GM23338 (cell line): ENCODE data around the gene PLBD2. TPM values are rescaled to one million over a fixed set of nuclear protein-coding genes. Genes with fewer than 3 reads are reported as not detected.

ENCODE experiments used
- ATAC-seq: fragments of 200-7000 bp; cut with Tn5 transposase; 3 replicates; pipeline ENCODE4 v1.9.1; 2020
- DNase-seq: peaks from one replicate; pipeline ENCODE4 v3.0.0-alpha.2; 2015; ENCODE audit warnings: low spot score
- H2AFZ ChIP-seq: fragments of 200-600 bp; sonication (generic); 2 replicates; pipeline ENCODE4 v1.8.0; 2016; ENCODE audit warnings: antibody characterized with exemption, mild to moderate bottlenecking, moderate library complexity
- H3F3A ChIP-seq: fragments of 200-600 bp; sonication (generic); replicated peaks from 2 replicates; pipeline ENCODE4 v1.8.0; 2017; ENCODE audit warnings: antibody characterized with exemption, mixed run types, low read depth
- H3K27ac ChIP-seq: fragments of 200-600 bp; sonication (generic); 2 replicates; pipeline ENCODE4 v1.6.1; 2016; ENCODE audit warnings: low read depth
- H3K27me3 ChIP-seq: fragments of 200-600 bp; sonication (generic); 2 replicates; pipeline ENCODE4 v1.8.0; 2016; ENCODE audit warnings: mild to moderate bottlenecking, mixed run types, moderate library complexity; ENCODE audit not compliant: insufficient read depth
- H3K36me3 ChIP-seq: fragments of 200-600 bp; sonication (generic); 2 replicates; pipeline ENCODE4 v1.8.0; 2016; ENCODE audit warnings: mild to moderate bottlenecking; ENCODE audit not compliant: insufficient read depth
- H3K4me1 ChIP-seq: fragments of 200-600 bp; sonication (generic); 2 replicates; pipeline ENCODE4 v1.8.0; 2016; ENCODE audit warnings: mild to moderate bottlenecking, moderate library complexity; ENCODE audit not compliant: insufficient read depth
- H3K4me2 ChIP-seq: fragments of 200-600 bp; sonication (generic); 2 replicates; pipeline ENCODE4 v1.7.1; 2017; ENCODE audit warnings: mixed run types
- H3K4me3 ChIP-seq: fragments of 200-600 bp; sonication (generic); 2 replicates; pipeline ENCODE4 v1.6.1; 2016; ENCODE audit warnings: mixed run types
- H3K79me2 ChIP-seq: fragments of 200-600 bp; sonication (generic); replicated peaks from 2 replicates; pipeline ENCODE4 v1.8.0; 2017; ENCODE audit warnings: mild to moderate bottlenecking; ENCODE audit not compliant: insufficient read depth
- H3K9me2 ChIP-seq: fragments of 200-600 bp; sonication (generic); 2 replicates; pipeline ENCODE4 v1.8.0; 2017; ENCODE audit not compliant: insufficient read depth
- H4K20me1 ChIP-seq: fragments of 200-600 bp; sonication (generic); replicated peaks from 2 replicates; pipeline ENCODE4 v1.8.0; 2017; ENCODE audit warnings: mild to moderate bottlenecking; ENCODE audit not compliant: insufficient read depth
- H3K27ac Mint-ChIP-seq: 2 replicates; pipeline ENCODE4 v1.8.0; 2020; ENCODE audit warnings: inconsistent platforms, mild to moderate bottlenecking, moderate library complexity, mixed read lengths
- H3K27me3 Mint-ChIP-seq: 3 replicates; pipeline ENCODE4 v1.8.0; 2022; ENCODE audit warnings: low read depth, mild to moderate bottlenecking, moderate library complexity, mixed read lengths, inconsistent platforms; ENCODE audit not compliant: insufficient read depth, poor library complexity
- H3K36me3 Mint-ChIP-seq: 3 replicates; pipeline ENCODE4 v1.8.0; 2021; ENCODE audit warnings: low read depth, mild to moderate bottlenecking, inconsistent platforms, moderate library complexity, mixed read lengths
- H3K4me1 Mint-ChIP-seq: 3 replicates; pipeline ENCODE4 v1.8.0; 2020; ENCODE audit warnings: mild to moderate bottlenecking, inconsistent platforms, mixed read lengths
- H3K4me3 Mint-ChIP-seq: 3 replicates; pipeline ENCODE4 v1.8.0; 2021; ENCODE audit warnings: moderate library complexity, mild to moderate bottlenecking, inconsistent platforms, mixed read lengths
- H3K9me3 Mint-ChIP-seq: 3 replicates; pipeline ENCODE4 v1.8.0; 2020; ENCODE audit warnings: moderate library complexity, mild to moderate bottlenecking, inconsistent platforms, mixed read lengths
- CTCF ChIP-seq, 2 experiments: fragments of 200-600 bp in 1 of 2; sonication (generic) in 1 of 2; conservative IDR thresholded peaks; 2 replicates each; pipeline versions ENCODE4 v1.5.1 to v1.6.1; 2016 to 2017; ENCODE audit warnings: antibody characterized with exemption in 2 of 2, low read depth in 2 of 2, mild to moderate bottlenecking in 2 of 2, moderate library complexity in 1 of 2
- EZH2 ChIP-seq: fragments of 200-600 bp; sonication (generic); IDR thresholded peaks from one replicate; pipeline ENCODE4 v1.8.0; 2017; ENCODE audit warnings: antibody characterized with exemption, mild to moderate bottlenecking, low read depth; ENCODE audit not compliant: unreplicated experiment
- EZH2phosphoT487 ChIP-seq: fragments of 200-600 bp; sonication (generic); IDR thresholded peaks from one replicate; pipeline ENCODE4 v1.8.1; 2018; ENCODE audit warnings: antibody characterized with exemption; ENCODE audit not compliant: unreplicated experiment
- POLR2AphosphoS5 ChIP-seq: IDR thresholded peaks from 2 replicates; pipeline ENCODE4 v1.6.1; 2016; ENCODE audit warnings: antibody characterized with exemption, low read depth
- STAT1 ChIP-seq: IDR thresholded peaks from one replicate; pipeline ENCODE4 v1.6.1; 2016; ENCODE audit warnings: antibody characterized with exemption; ENCODE audit not compliant: unreplicated experiment
- ZNF114 ChIP-seq: fragments of 250-450 bp; sonication (Bioruptor Pico); IDR thresholded peaks from 2 replicates; pipeline ENCODE4 v1.5.0; 2020; ENCODE audit warnings: mild to moderate bottlenecking, moderate library complexity
- ZNF462 ChIP-seq: fragments of 250-450 bp; sonication (Bioruptor Pico); IDR thresholded peaks from 2 replicates; pipeline ENCODE4 v1.5.0; 2020; ENCODE audit warnings: mild to moderate bottlenecking, moderate library complexity
- polyA plus RNA-seq: library from polyadenylated mRNA; unstranded; fragments of >200 nt; fragmentation: Nextera tagmentation; extraction: Ambion mirVana; gene quantifications from 2 replicates; pipeline ENCODE4 v1.2.1, GENCODE V29; 2016
- total RNA-seq: library from RNA; depleted of rRNA; stranded (reverse); fragments of >200 nt; shearing (Covaris generic); gene quantifications from 2 replicates; pipeline ENCODE4 v1.2.3, GENCODE V29; 2014

PLBD2 gene
- total and polyA plus RNA-seq, 2 experiments from 2014 or later: 10.2 to 37.1 TPM

GRCh38 chr12:113368331-113368730 lies 9.9 kb downstream of the PLBD2 start:
- Histone ChIP-seq H3K27me3 (no peaks in the 10 kb centered on the region), H3K4me1 (no peaks in the 10 kb centered on the region), H3K4me3 (no peak overlapping the region), H3K79me2 (no peaks in the 10 kb centered on the region), H4K20me1 (peaks cover 4% of the 10 kb centered on the region; the same call in 1 of the 2 replicates), H2AFZ (no peak overlapping the region), H3K27ac (no peak overlapping the region), H3F3A (no peaks in the 10 kb centered on the region), H3K9me2 (no peaks in the 10 kb centered on the region), H3K4me2 (no peak overlapping the region), H3K36me3 (no peaks in the 10 kb centered on the region)
- H3K27me3 Mint-ChIP-seq: peaks cover 11% of the 10 kb centered on the region
- no peaks in the 10 kb centered on the region; the same call in 1 of the 3 replicates for H3K4me1 Mint-ChIP-seq
- no peak for ATAC-seq
- no peaks in the 10 kb centered on the region; the same call in 2 of the 3 replicates for H3K9me3 Mint-ChIP-seq
- H3K36me3 Mint-ChIP-seq: peaks cover 3% of the 10 kb centered on the region; the same call in 1 of the 3 replicates
- no peak for TF ChIP-seq CTCF (conservative IDR thresholded peaks at IDR 0.05; ENCODE audit: low read depth in 2 of 2)
- no peak for TF ChIP-seq STAT1
- no peak for DNase-seq
- H3K4me3 Mint-ChIP-seq: no peak overlapping the region
- H3K27ac Mint-ChIP-seq: no peak overlapping the region

- Mint-ChIP-seq H3K27ac (no peak overlapping the region), H3K4me3 (no peak overlapping the region), H3K9me3 (no peaks in the 10 kb centered on the region; the same call in 2 of the 3 replicates), H3K27me3 (peaks cover 11% of the 10 kb centered on the region), H3K4me1 (no peaks in the 10 kb centered on the region; the same call in 2 of the 3 replicates), H3K36me3 (peaks cover 7% of the 10 kb centered on the region)
- H4K20me1 ChIP-seq: peaks cover 4% of the 10 kb centered on the region; the same call in 1 of the 2 replicates
- H3K27me3 ChIP-seq: no peaks in the 10 kb centered on the region
- H3K4me1 ChIP-seq: no peaks in the 10 kb centered on the region
- H3K4me2 ChIP-seq: no peak overlapping the region
- H3K9me2 ChIP-seq: no peaks in the 10 kb centered on the region
- ATAC-seq (no peak), DNase-seq (no peak)
- no peak overlapping the region for H3K27ac ChIP-seq
- no peak overlapping the region for H3K4me3 ChIP-seq
- H3F3A ChIP-seq: no peaks in the 10 kb centered on the region
- H2AFZ ChIP-seq: no peak overlapping the region
- H3K36me3 ChIP-seq: no peaks in the 10 kb centered on the region
- no peaks in the 10 kb centered on the region for H3K79me2 ChIP-seq
- TF ChIP-seq POLR2AphosphoS5: no peak
- TF ChIP-seq CTCF (conservative IDR thresholded peaks at IDR 0.05; ENCODE audit: low read depth in 2 of 2): no peak
- no peak for TF ChIP-seq ZNF462 (CRISPR knock-in tag)
- no peak for TF ChIP-seq EZH2
- no peak for TF ChIP-seq STAT1
- no peak for TF ChIP-seq EZH2phosphoT487
- no peak for TF ChIP-seq ZNF114 (CRISPR knock-in tag)
Measured at GRCh38 chr12:113369391-113369985, 11.1 kb downstream of the PLBD2 start.
